Neuronal stem cell (in vitro differentiated cells): ENCODE data around the gene PKD1L1.

ENCODE experiments used
- DNase-seq: peaks from one replicate; pipeline ENCODE4 v3.0.0-alpha.2; 2013; ENCODE audit warnings: low spot score
- H2AFZ ChIP-seq: one replicate; pipeline ENCODE4 v1.6.1; 2013; ENCODE audit warnings: mild to moderate bottlenecking, low read length, inconsistent platforms
- H2AK5ac ChIP-seq: 2 replicates; pipeline ENCODE4 v1.6.1; 2013; ENCODE audit warnings: low read depth, mild to moderate bottlenecking, inconsistent platforms, low read length, moderate library complexity, mixed read lengths
- H2BK120ac ChIP-seq: 2 replicates; pipeline ENCODE4 v1.6.1; 2013; ENCODE audit warnings: low read depth, mild to moderate bottlenecking, inconsistent platforms, low read length, moderate library complexity, mixed read lengths
- H2BK12ac ChIP-seq: one replicate; pipeline ENCODE4 v1.6.1; 2013; ENCODE audit warnings: low read length, inconsistent platforms
- H2BK15ac ChIP-seq: 2 replicates; pipeline ENCODE4 v1.6.1; 2013; ENCODE audit warnings: mild to moderate bottlenecking, low read length, inconsistent platforms, mixed read lengths
- H2BK5ac ChIP-seq: one replicate; pipeline ENCODE4 v1.6.1; 2013; ENCODE audit warnings: inconsistent platforms, mild to moderate bottlenecking, low read length, moderate library complexity
- H3K14ac ChIP-seq: one replicate; pipeline ENCODE4 v1.6.1; 2013; ENCODE audit warnings: low read length, inconsistent platforms
- H3K18ac ChIP-seq: 2 replicates; pipeline ENCODE4 v1.6.1; 2013; ENCODE audit warnings: low read length, inconsistent platforms
- H3K23ac ChIP-seq: 2 replicates; pipeline ENCODE4 v1.6.1; 2013; ENCODE audit warnings: low read depth, mild to moderate bottlenecking, mixed read lengths, low read length, inconsistent platforms; ENCODE audit not compliant: poor library complexity
- H3K27ac ChIP-seq: replicated peaks from 3 replicates; pipeline ENCODE4 v1.5.1; 2013; ENCODE audit warnings: low read length, inconsistent platforms
- H3K27me3 ChIP-seq, 3 experiments: 2 replicates each; pipeline ENCODE4 v1.6.1; 2013; ENCODE audit warnings: low read length in 3 of 3, mild to moderate bottlenecking in 2 of 3, inconsistent platforms in 1 of 3, low read depth in 1 of 3, mixed read lengths in 1 of 3, moderate library complexity in 1 of 3; ENCODE audit not compliant: control insufficient read depth in 3 of 3, insufficient read depth in 3 of 3
- H3K36me3 ChIP-seq, 2 donors: replicated peaks in 1 of 2; 2 replicates each; pipeline ENCODE4 v1.6.1; 2013; ENCODE audit warnings: low read length in 2 of 2; ENCODE audit not compliant: control insufficient read depth in 2 of 2, insufficient read depth in 2 of 2
- H3K4ac ChIP-seq: 2 replicates; pipeline ENCODE4 v1.6.1; 2013; ENCODE audit warnings: inconsistent platforms, mild to moderate bottlenecking, low read length, moderate library complexity
- H3K4me1 ChIP-seq, 2 donors: 1 replicate in 1 of 2; 2 replicates in 1 of 2; pipeline ENCODE4 v1.6.1; 2013; ENCODE audit warnings: low read length in 2 of 2, low read depth in 1 of 2; ENCODE audit not compliant: control insufficient read depth in 2 of 2, insufficient read depth in 1 of 2
- H3K4me2 ChIP-seq: one replicate; pipeline ENCODE4 v1.6.1; 2013; ENCODE audit warnings: mild to moderate bottlenecking, low read length, inconsistent platforms; ENCODE audit not compliant: insufficient read depth, poor library complexity, severe bottlenecking
- H3K4me3 ChIP-seq, 2 donors: 2 replicates each; pipeline ENCODE4 v1.5.1; 2013; ENCODE audit warnings: low read length in 2 of 2, mild to moderate bottlenecking in 2 of 2, inconsistent platforms in 1 of 2, moderate library complexity in 1 of 2
- H3K79me1 ChIP-seq: one replicate; pipeline ENCODE4 v1.6.1; 2013; ENCODE audit warnings: low read depth, mild to moderate bottlenecking, inconsistent platforms, low read length, moderate library complexity
- H3K9ac ChIP-seq: one replicate; pipeline ENCODE4 v1.6.1; 2013; ENCODE audit warnings: mild to moderate bottlenecking, low read depth, low read length, inconsistent platforms; ENCODE audit not compliant: poor library complexity
- H3K9me3 ChIP-seq, 2 donors: replicated peaks in 1 of 2; 2 replicates each; pipeline versions ENCODE3 to v1.6.1; 2013; ENCODE audit warnings: low read length in 2 of 2, mild to moderate bottlenecking in 2 of 2, inconsistent platforms in 1 of 2, low read depth in 1 of 2, mixed read lengths in 1 of 2, moderate library complexity in 1 of 2; ENCODE audit not compliant: control insufficient read depth in 2 of 2, insufficient read depth in 1 of 2
- H4K8ac ChIP-seq: one replicate; pipeline ENCODE4 v1.6.1; 2013; ENCODE audit warnings: low read depth, mild to moderate bottlenecking, inconsistent platforms, low read length, moderate library complexity
- H4K91ac ChIP-seq: one replicate; pipeline ENCODE4 v1.6.1; 2013; ENCODE audit warnings: low read length, low read depth, mild to moderate bottlenecking, inconsistent platforms; ENCODE audit not compliant: poor library complexity
- WGBS, 2 donors: extraction: QIAGEN DNeasy Blood & Tissue Kit; methylation state at CpG; one replicate each; pipeline ENCODE4 v1.1.7; 2013; ENCODE audit warnings: missing lambda C conversion rate in 2 of 2, mixed read lengths in 1 of 2; ENCODE audit not compliant: insufficient read length in 2 of 2, insufficient replicate concordance in 1 of 2; ENCODE audit errors: extremely low coverage in 2 of 2; 5-methylcytosine and 5-hydroxymethylcytosine counted together

The PKD1L1 gene

DNA sequence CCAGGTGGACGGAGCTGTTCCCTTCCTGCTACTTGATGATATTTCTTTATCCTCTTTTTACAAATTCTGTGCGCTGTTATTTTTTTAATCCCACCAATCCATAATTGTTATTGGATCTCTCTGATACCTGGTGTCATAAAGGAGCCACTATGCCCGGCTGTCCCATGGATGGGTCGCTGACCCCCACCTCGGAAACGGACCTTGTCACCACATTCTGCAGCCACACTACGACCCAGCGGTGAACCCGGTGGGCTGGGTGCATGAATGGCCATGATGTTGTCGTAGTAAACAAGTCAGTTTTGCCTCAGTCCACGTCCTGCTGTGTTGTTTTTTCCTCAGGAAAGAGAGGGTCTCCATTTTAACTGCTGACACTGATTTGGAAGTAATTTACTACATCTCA is 112.2 kb downstream of the PKD1L1 start:
- Histone ChIP-seq H3K79me1 (no peaks in the 10 kb centered on the region), H2BK12ac (no peak overlapping the region), H3K36me3 (no peaks in the 10 kb centered on the region), H3K4me1 (peaks cover 0 to 2% of the 10 kb centered on the region in 2 donors), H3K9me3 (no peaks in the 10 kb centered on the region), H3K14ac (no peak overlapping the region), H3K27ac (no peak overlapping the region), H2AFZ (no peak overlapping the region), H3K4me3 (no peak overlapping the region), H4K91ac (no peak overlapping the region), H2BK5ac (no peak overlapping the region), H3K23ac (no peak overlapping the region), H4K8ac (no peak overlapping the region), H3K18ac (no peak overlapping the region), H2BK120ac (no peak overlapping the region), H3K27me3 (peaks cover 0 to 8% (median 0%) of the 10 kb centered on the region in 3 experiments), H2BK15ac (no peak overlapping the region), H2AK5ac (no peak overlapping the region), H3K4me2 (no peak overlapping the region), H3K4ac (no peak overlapping the region), H3K9ac (no peak overlapping the region)
- DNase-seq: no peak
- WGBS, 2 donors: no CpG with 5 or more reads among the region's 11 CpGs

DNA sequence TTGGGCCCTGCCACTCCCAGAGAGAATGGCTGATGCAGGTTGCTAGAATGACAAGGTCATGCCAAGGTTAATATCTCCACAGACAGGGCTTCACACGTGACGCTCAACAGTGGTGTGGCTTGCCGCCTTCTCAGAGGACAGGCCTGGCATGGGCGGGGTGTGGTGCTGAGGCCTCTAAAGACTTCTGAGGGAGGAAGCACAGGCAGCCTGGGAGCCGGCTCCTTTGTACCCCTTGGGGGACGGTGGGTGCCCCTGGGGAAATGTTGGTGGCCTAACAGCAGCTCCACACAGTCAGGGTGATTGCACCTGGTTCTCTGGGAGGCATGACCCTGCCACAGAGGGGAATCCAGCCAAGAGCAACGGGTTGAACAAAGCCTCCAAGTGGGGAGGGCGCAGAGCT is 115.1 kb downstream of the PKD1L1 start:
- H3K27me3 ChIP-seq: no peaks in the 10 kb centered on the region
- no peak overlapping the region for H3K23ac ChIP-seq
- no peak overlapping the region for H3K9ac ChIP-seq
- no peak overlapping the region for H2BK5ac ChIP-seq
- no peaks in the 10 kb centered on the region for H3K79me1 ChIP-seq
- no peaks in the 10 kb centered on the region for H3K36me3 ChIP-seq
- no peak overlapping the region for H3K4me3 ChIP-seq
- H3K4ac ChIP-seq: no peak overlapping the region
- H3K9me3 ChIP-seq: no peaks in the 10 kb centered on the region
- WGBS, 2 donors: no CpG with 5 or more reads among the region's 8 CpGs
- H3K18ac ChIP-seq: no peak overlapping the region
- H3K14ac ChIP-seq: no peak overlapping the region
- no peaks in the 10 kb centered on the region for H3K4me1 ChIP-seq
- no peak for DNase-seq
- H2BK15ac ChIP-seq: no peak overlapping the region
- H3K27ac ChIP-seq: no peak overlapping the region
- no peak overlapping the region for H3K4me2 ChIP-seq
- no peak overlapping the region for H2BK120ac ChIP-seq
- H4K8ac ChIP-seq: no peak overlapping the region
- H2BK12ac ChIP-seq: no peak overlapping the region
- H2AFZ ChIP-seq: no peak overlapping the region
- H2AK5ac ChIP-seq: peak overlapping the region; percentile 48
- no peak overlapping the region for H4K91ac ChIP-seq

DNA sequence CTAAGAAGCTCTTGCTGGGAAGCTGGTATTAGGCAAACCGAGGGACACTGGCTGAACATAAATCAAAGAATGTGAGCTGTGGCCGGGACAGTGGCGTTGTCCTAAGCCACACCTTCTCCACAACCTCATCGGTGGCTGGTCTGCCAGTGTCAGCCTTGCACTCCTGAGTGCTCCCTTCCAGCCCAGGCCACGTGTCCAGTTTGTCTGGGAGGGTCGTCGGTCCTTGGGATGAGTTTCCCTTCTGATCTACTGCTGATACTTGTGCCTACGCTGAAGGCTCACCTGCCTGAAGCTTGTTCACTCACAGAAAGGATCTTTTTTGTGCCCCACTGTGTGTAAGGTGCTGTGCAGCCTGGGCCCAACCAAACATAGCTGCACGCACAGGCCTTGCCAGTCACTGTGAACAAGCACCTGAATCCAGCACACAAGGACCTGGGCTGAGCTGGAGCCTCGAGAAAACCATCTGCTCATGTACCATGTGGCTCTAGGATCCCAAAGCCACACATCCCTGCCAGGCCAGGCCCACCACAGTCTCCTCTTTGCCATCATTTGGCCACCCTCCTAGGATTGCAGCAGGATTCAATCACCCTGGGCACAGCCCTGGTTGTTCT is 116.1 kb downstream of the PKD1L1 start:
- Histone ChIP-seq H2BK15ac (no peak overlapping the region), H2AFZ (no peak overlapping the region), H3K9me3 (no peaks in the 10 kb centered on the region), H3K4me2 (no peak overlapping the region), H3K9ac (no peak overlapping the region), H3K4me3 (no peak overlapping the region), H2BK120ac (no peak overlapping the region), H3K4me1 (no peaks in the 10 kb centered on the region), H3K27ac (no peak overlapping the region), H2BK5ac (no peak overlapping the region), H2BK12ac (no peak overlapping the region), H3K4ac (no peak overlapping the region), H4K8ac (no peak overlapping the region), H3K79me1 (no peaks in the 10 kb centered on the region), H3K14ac (no peak overlapping the region), H4K91ac (no peak overlapping the region), H3K27me3 (no peaks in the 10 kb centered on the region), H3K36me3 (no peaks in the 10 kb centered on the region), H2AK5ac (peak overlapping the region; percentile 64), H3K23ac (no peak overlapping the region), H3K18ac (peak overlapping the region; percentile 21)
- WGBS, 2 donors: no CpG with 5 or more reads among the region's 10 CpGs
- no peak for DNase-seq

GRCh38 chr7:47830015-47830414 is 118.3 kb downstream of the PKD1L1 start:
- no peak overlapping the region for H4K91ac ChIP-seq
- no peak overlapping the region for H3K4me3 ChIP-seq
- H3K23ac ChIP-seq: no peak overlapping the region
- no peaks in the 10 kb centered on the region for H3K9me3 ChIP-seq
- no peak overlapping the region for H2BK15ac ChIP-seq
- H3K18ac ChIP-seq: no peak overlapping the region
- H3K4ac ChIP-seq: no peak overlapping the region
- H2BK120ac ChIP-seq: no peak overlapping the region
- no peak overlapping the region for H3K14ac ChIP-seq
- no peak overlapping the region for H3K27ac ChIP-seq
- no peak overlapping the region for H4K8ac ChIP-seq
- no peaks in the 10 kb centered on the region for H3K4me1 ChIP-seq
- no peak overlapping the region for H3K9ac ChIP-seq
- no CpG with 5 or more reads among the region's 5 CpGs for WGBS, 2 donors
- H2AK5ac ChIP-seq: no peak overlapping the region
- no peak overlapping the region for H2AFZ ChIP-seq
- no peaks in the 10 kb centered on the region for H3K27me3 ChIP-seq
- no peaks in the 10 kb centered on the region for H3K36me3 ChIP-seq
- no peak overlapping the region for H2BK12ac ChIP-seq
- no peak overlapping the region for H2BK5ac ChIP-seq
- H3K79me1 ChIP-seq: no peaks in the 10 kb centered on the region
- no peak overlapping the region for H3K4me2 ChIP-seq
- DNase-seq: no peak
